NCI-H2029 (cell line): ENCODE data around the gene CIDEC.

Source experiments
- DNase-seq: peaks from one replicate; lab custom pipeline; 2025; lab: John Stamatoyannopoulos, UW

The CIDEC gene

GRCh38 chr3:9843715-9844438 is 36.2 kb downstream of the CIDEC start, which contains the start of gene RPUSD3:
Gene RPUSD3, minus strand, starts transcription at chr3:9844008. Its CDS starts 18 bp downstream, at chr3:9843990.
- peak; percentile 92 for DNase-seq

GRCh38 chr3:9841015-9841414 is 39.0 kb downstream of the CIDEC start:
- no peak for DNase-seq

DNA sequence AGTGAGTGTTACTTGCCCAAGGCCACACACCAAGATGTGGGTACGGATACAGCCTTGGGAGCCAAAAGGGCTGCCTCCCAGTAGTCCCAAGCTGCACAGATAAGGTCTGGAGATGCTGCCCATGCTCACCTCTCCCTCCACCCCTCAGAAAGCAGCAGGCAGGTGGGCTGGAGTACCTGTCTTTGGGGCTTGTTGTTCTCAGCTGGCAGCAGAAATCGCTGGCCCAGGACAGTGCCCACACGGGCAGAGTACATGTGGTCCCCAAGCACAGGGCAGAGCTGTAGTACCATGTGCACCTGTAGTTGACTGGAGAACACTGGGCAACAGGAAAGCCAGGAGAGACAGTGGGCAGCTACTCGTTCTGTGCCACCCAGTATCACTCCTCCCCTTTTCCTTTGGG is 41.2 kb downstream of the CIDEC start:
- no peak for DNase-seq

GRCh38 chr3:9837701-9838582 is 42.1 kb downstream of the CIDEC start:
- DNase-seq = no peak

DNA sequence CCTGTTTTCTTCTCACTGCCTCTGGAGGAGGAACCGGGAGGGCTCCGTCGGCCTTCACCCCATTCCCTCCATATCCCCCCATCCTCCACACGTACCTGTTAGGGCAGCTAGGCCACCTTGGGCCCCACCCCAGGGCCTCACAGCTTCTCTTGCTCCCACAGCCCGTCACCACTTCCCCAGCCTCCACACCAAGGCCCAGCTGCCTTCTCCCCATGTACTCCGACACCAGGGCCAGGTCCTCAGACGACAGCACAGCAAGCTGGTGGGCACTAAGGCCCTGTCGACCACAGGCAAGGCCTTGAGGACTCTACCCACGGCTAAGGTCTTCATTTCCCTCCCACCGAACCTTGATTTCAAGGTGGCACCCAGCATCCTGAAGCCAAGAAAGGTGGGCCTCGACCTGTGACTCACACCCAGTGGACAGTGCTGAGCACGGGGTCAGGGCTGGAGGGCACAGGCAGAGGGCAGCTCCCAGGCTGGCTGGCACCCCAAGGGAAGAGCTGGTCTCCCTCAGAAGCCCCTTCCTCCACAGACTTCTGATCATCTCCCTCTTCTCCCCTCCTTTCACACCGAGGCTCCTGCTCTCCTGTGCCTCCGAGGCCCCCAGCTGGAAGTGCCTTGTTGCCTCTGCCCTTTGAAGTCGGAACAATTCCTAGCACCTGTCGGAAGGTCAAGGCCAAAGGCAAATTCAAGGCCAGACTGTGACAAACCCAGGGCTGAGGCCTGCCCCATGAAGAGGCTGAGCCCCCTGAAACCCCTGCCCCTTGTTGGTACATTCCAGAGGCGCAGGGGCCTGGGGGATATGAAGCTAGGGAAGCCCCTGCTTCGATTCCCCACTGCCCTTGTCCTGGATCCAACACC is 45.3 kb downstream of the CIDEC start:
- no peak for DNase-seq

- no peak for DNase-seq
Observed at GRCh38 chr3:9833078-9833477, 47.0 kb downstream of the CIDEC start.

GRCh38 chr3:9831253-9831652 is 48.8 kb downstream of the CIDEC start:
- DNase-seq = no peak

GRCh38 chr3:9828801-9829755 is 51.0 kb downstream of the CIDEC start:
- DNase-seq = no peak

GRCh38 chr3:9826815-9827573 is 53.1 kb downstream of the CIDEC start:
- peak; percentile 37 for DNase-seq

GRCh38 chr3:9825451-9826040 is 54.5 kb downstream of the CIDEC start:
- DNase-seq = no peak

- no peak for DNase-seq
Observed at GRCh38 chr3:9820946-9821345, 59.1 kb downstream of the CIDEC start.

GRCh38 chr3:9820543-9820942 is 59.5 kb downstream of the CIDEC start:
- no peak for DNase-seq

DNA sequence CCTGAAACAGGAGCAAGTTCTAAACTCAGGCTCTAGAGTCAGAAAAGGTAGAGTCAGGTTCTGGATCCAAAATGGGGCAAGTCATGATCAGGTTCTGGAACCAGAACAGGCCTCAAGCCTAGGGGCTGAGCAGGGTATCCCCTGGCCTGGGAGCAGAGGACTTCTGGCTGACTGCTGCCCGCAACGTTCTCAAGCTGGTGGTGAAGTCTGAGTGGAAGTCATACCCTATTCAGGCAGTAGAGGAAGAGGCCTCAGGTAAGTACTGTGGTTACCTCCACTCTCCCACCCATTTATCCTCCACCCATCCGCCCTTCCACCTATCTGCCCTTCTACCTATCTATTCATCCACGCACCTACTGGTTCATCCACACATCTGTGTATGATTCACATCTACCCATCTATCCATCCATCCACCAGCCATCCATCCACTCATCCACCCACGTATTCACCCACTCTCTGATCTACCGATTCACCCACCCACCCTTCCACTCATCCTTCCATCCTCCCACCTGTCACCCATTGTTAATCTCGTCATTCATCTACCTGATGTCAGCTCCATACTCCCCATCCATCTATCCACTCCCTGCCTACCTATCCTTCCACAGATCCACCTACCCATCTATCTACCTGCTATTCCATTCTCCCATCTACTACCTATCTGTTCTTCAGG is 61.3 kb downstream of the CIDEC start:
- no peak for DNase-seq

DNA sequence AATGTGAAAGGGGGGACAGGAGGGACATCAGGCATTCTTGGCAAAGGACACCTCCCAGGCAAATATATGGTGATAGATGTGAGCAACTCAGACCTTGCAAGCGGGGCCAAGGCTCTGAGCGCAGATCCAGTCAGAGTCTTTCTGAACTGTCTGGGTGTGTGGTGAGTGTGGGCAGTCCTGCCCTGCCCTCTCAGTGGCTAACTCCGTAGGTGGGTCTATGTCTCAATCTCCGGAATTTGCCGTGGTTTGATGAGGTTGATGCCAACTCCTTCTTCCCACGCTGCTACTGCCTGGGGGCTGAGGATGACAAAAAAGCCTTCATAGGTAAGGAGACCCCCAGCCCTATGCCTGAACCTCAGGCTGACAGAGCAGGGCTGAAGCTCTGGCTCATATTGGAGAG is 62.6 kb downstream of the CIDEC start:
- DNase-seq = no peak
